Measurements from ENCODE around the gene ATP11A.

- TF ChIP-seq EZH2 (IDR thresholded peaks at IDR 0.05; ENCODE audit: low read length, unreplicated experiment) (no peak), CTCF (conservative IDR thresholded peaks at IDR 0.05; ENCODE audit: low read depth, low read length) (no peak), EZH2phosphoT487 (IDR thresholded peaks at IDR 0.05; ENCODE audit: borderline replicate concordance, low read length) (no peak)
Observed at GRCh38 chr13:112842931-112843391, 153.1 kb downstream of the ATP11A start.
